IMR-90 (cell line): ENCODE measurements around the gene CYP11A1.

Experiments used
- CTCF ChIP-seq: conservative IDR thresholded peaks from 2 replicates; pipeline ENCODE4 v1.5.1; 2012; ENCODE audit warnings: mild to moderate bottlenecking, low read depth, low read length, improper control_type of control experiment
- NFE2L2 ChIP-seq: fragments of 150-350 bp; IDR thresholded peaks from 2 replicates; pipeline ENCODE4 v1.6.1; 2016; ENCODE audit warnings: low read depth, mild to moderate bottlenecking, low read length
- RAD21 ChIP-seq: IDR thresholded peaks from 2 replicates; pipeline ENCODE4 v1.6.1; 2012; ENCODE audit warnings: low read length, improper control_type of control experiment

- no peak for TF ChIP-seq CTCF
- no peak for TF ChIP-seq NFE2L2
- TF ChIP-seq RAD21 = no peak
Observed at GRCh38 chr15:74396146-74396438, 28.6 kb upstream of the CYP11A1 start.
